Keratinocyte (primary cell): Measurements from ENCODE around the gene ABCB11. TPM values are rescaled to one million over a fixed set of nuclear protein-coding genes. Genes with fewer than 3 reads are reported as not detected.

Experiments used
- DNase-seq: peaks from one replicate; pipeline ENCODE4 v3.0.0-alpha.2; 2011; ENCODE audit warnings: low read depth, missing footprints, low spot score
- FAIRE-seq: peaks from 2 replicates; lab custom pipeline; 2011; peaks lifted over from hg19 to GRCh38; lab: Jason Lieb, UNC
- H2AFZ ChIP-seq: 2 replicates; pipeline ENCODE4 v1.6.0; 2012; ENCODE audit warnings: low read length, control low read depth, inconsistent platforms; ENCODE audit not compliant: control insufficient read depth
- H3K27ac ChIP-seq: 2 replicates; pipeline ENCODE4 v1.5.1; 2011; ENCODE audit warnings: low read length; ENCODE audit not compliant: control insufficient read depth, insufficient read depth
- H3K27me3 ChIP-seq: 3 replicates; pipeline ENCODE4 v1.6.0; 2011; ENCODE audit warnings: low read length; ENCODE audit not compliant: control insufficient read depth, insufficient read depth; ENCODE audit errors: extremely low read depth
- H3K36me3 ChIP-seq, 2 experiments: 2 replicates in 1 of 2; 3 replicates in 1 of 2; pipeline ENCODE4 v1.5.1; 2011; ENCODE audit warnings: low read length in 2 of 2, mild to moderate bottlenecking in 1 of 2; ENCODE audit not compliant: control insufficient read depth in 2 of 2, insufficient read depth in 2 of 2; ENCODE audit errors: extremely low read depth in 1 of 2
- H3K4me1 ChIP-seq: 3 replicates; pipeline ENCODE4 v1.5.1; 2011; ENCODE audit warnings: low read length; ENCODE audit not compliant: control insufficient read depth, insufficient read depth; ENCODE audit errors: extremely low read depth
- H3K4me2 ChIP-seq: 3 replicates; pipeline ENCODE4 v1.6.0; 2011; ENCODE audit warnings: low read depth, low read length; ENCODE audit not compliant: control insufficient read depth, insufficient read depth; ENCODE audit errors: extremely low read depth
- H3K4me3 ChIP-seq, 3 experiments: fragments of 200-600 bp in 1 of 3; sonication (generic) in 1 of 3; 2 replicates in 2 of 3; 3 replicates in 1 of 3; pipeline ENCODE4 v1.5.1; 2011 to 2016; ENCODE audit warnings: low read length in 3 of 3, mild to moderate bottlenecking in 3 of 3, control low read depth in 2 of 3, inconsistent platforms in 1 of 3, low read depth in 1 of 3, mixed read lengths in 1 of 3, mixed run types in 1 of 3, moderate library complexity in 1 of 3; ENCODE audit not compliant: control insufficient read depth in 2 of 3, insufficient read depth in 2 of 3; ENCODE audit errors: extremely low read depth in 1 of 3
- H3K79me2 ChIP-seq: 2 replicates; pipeline ENCODE4 v1.6.0; 2012; ENCODE audit warnings: low read length; ENCODE audit not compliant: control insufficient read depth, insufficient read depth
- H3K9ac ChIP-seq: 3 replicates; pipeline ENCODE4 v1.6.0; 2011; ENCODE audit warnings: low read length; ENCODE audit not compliant: control insufficient read depth, insufficient read depth; ENCODE audit errors: extremely low read depth
- H3K9me1 ChIP-seq: 3 replicates; pipeline ENCODE4 v1.6.0; 2011; ENCODE audit warnings: low read length; ENCODE audit not compliant: control insufficient read depth, insufficient read depth; ENCODE audit errors: extremely low read depth
- H3K9me3 ChIP-seq: 2 replicates; pipeline ENCODE4 v1.5.1; 2012; ENCODE audit warnings: low read depth, low read length; ENCODE audit not compliant: control insufficient read depth
- H4K20me1 ChIP-seq: 3 replicates; pipeline ENCODE4 v1.6.0; 2011; ENCODE audit warnings: low read length; ENCODE audit not compliant: control insufficient read depth, insufficient read depth; ENCODE audit errors: extremely low read depth
- CTCF ChIP-seq, 3 experiments: IDR thresholded peaks in 1 of 3; conservative IDR thresholded peaks in 1 of 3; optimal IDR thresholded peaks in 1 of 3; 2 replicates in 2 of 3; 3 replicates in 1 of 3; pipeline versions ENCODE3 to v1.5.1; 2011; ENCODE audit warnings: low read length in 3 of 3, mild to moderate bottlenecking in 3 of 3, moderate library complexity in 2 of 3, control low read depth in 1 of 3, inconsistent platforms in 1 of 3; ENCODE audit not compliant: insufficient read depth in 2 of 3; ENCODE audit errors: extremely low read depth in 1 of 3
- EZH2 ChIP-seq: IDR thresholded peaks from one replicate; pipeline ENCODE4 v1.6.1; 2012; ENCODE audit warnings: inconsistent platforms, mild to moderate bottlenecking, low read length, moderate library complexity
- dilution Hi-C: fragments of 300-500 bp; cut with MboI; formaldehyde crosslinking; loops from one replicate; pipeline ENCODE4 v1.7.0; 2020; ENCODE audit warnings: low sequenced_read_pairs; ENCODE audit not compliant: extremely low pct_ligation_motif_present
- polyA plus RNA-seq, 5 experiments: library from polyadenylated mRNA; depleted of rRNA in 3 of 5; stranded (reverse) in 3 of 5; stranded (forward) in 1 of 5; unstranded in 1 of 5; fragments of >200 nt; gene quantifications; 1 replicate in 1 of 5; 2 replicates in 3 of 5; 3 replicates in 1 of 5; pipeline versions ENCODE4 v1.2.1 to v1.2.3, GENCODE V29; 2011 to 2012; ENCODE audit warnings: missing spikeins in 2 of 5, low read depth in 1 of 5, low replicate concordance in 1 of 5

Gene ABCB11
- polyA plus RNA-seq, 1 donor (not counting 4 experiments of a cell fraction or from before 2014, with no cell fraction given), result 0.03 TPM

GRCh38 chr2:168969865-168970264 is 61.3 kb downstream of the ABCB11 start:
- no peaks in the 10 kb centered on the region for H3K27me3 ChIP-seq
- FAIRE-seq (no peak), DNase-seq (no peak)
- H3K9me1 ChIP-seq, result no peaks in the 10 kb centered on the region
- no peak overlapping the region for H3K4me2 ChIP-seq
- no peak overlapping the region for H2AFZ ChIP-seq
- no peaks in the 10 kb centered on the region for H3K79me2 ChIP-seq
- TF ChIP-seq EZH2, result no peak
- no peak for TF ChIP-seq CTCF (optimal IDR thresholded peaks at IDR 0.05 in 1 of 3, IDR thresholded peaks at IDR 0.05 in 1 of 3, conservative IDR thresholded peaks at IDR 0.05 in 1 of 3; ENCODE audit: extremely low read depth in 1 of 3, insufficient read depth in 2 of 3, low read length in 3 of 3)
- H3K9ac ChIP-seq, result no peak overlapping the region
- no peaks in the 10 kb centered on the region for H3K36me3 ChIP-seq
- peaks cover 3% of the 10 kb centered on the region for H3K4me1 ChIP-seq
- H3K27ac ChIP-seq, result no peak overlapping the region
- no peaks in the 10 kb centered on the region for H4K20me1 ChIP-seq
- no peaks in the 10 kb centered on the region for H3K9me3 ChIP-seq
- H3K4me3 ChIP-seq, result no peak overlapping the region
- dilution Hi-C loops, result no loop called here

- Histone ChIP-seq H3K4me2 (no peak overlapping the region), H3K36me3 (no peaks in the 10 kb centered on the region), H3K4me1 (peaks cover 12% of the 10 kb centered on the region), H3K4me3 (no peak overlapping the region), H3K27me3 (no peaks in the 10 kb centered on the region), H3K79me2 (no peaks in the 10 kb centered on the region), H4K20me1 (no peaks in the 10 kb centered on the region), H3K27ac (no peak overlapping the region), H3K9me1 (no peaks in the 10 kb centered on the region), H3K9ac (no peak overlapping the region), H2AFZ (no peak overlapping the region), H3K9me3 (no peaks in the 10 kb centered on the region)
- dilution Hi-C loops, result no loop called here
- TF ChIP-seq EZH2, result no peak
- TF ChIP-seq CTCF (optimal IDR thresholded peaks at IDR 0.05 in 1 of 3, IDR thresholded peaks at IDR 0.05 in 1 of 3, conservative IDR thresholded peaks at IDR 0.05 in 1 of 3; ENCODE audit: extremely low read depth in 1 of 3, insufficient read depth in 2 of 3, low read length in 3 of 3), result no peak
- DNase-seq, result no peak
- FAIRE-seq, result no peak
Measured at GRCh38 chr2:168968342-168968741, 62.8 kb downstream of the ABCB11 start.
